A673 (cell line): ENCODE data around the gene RPTOR.

Source experiments
- EZH2 ChIP-seq: fragments of 200-600 bp; sonication (generic); IDR thresholded peaks from 2 replicates; pipeline ENCODE4 v1.6.1; 2017; ENCODE audit warnings: borderline replicate concordance, low read depth, mild to moderate bottlenecking, mixed read lengths, antibody characterized with exemption, low read length; ENCODE audit not compliant: poor library complexity, severe bottlenecking
- TF ChIP-seq, protein P1 (sequence below): fragments of 300-800, 200-600 bp; sonication (generic); conservative IDR thresholded peaks from 2 replicates; pipeline ENCODE4 v1.5.1; 2017; ENCODE audit warnings: low read depth, mild to moderate bottlenecking, antibody characterized with exemption, low read length, moderate library complexity, mixed read lengths

DNA sequence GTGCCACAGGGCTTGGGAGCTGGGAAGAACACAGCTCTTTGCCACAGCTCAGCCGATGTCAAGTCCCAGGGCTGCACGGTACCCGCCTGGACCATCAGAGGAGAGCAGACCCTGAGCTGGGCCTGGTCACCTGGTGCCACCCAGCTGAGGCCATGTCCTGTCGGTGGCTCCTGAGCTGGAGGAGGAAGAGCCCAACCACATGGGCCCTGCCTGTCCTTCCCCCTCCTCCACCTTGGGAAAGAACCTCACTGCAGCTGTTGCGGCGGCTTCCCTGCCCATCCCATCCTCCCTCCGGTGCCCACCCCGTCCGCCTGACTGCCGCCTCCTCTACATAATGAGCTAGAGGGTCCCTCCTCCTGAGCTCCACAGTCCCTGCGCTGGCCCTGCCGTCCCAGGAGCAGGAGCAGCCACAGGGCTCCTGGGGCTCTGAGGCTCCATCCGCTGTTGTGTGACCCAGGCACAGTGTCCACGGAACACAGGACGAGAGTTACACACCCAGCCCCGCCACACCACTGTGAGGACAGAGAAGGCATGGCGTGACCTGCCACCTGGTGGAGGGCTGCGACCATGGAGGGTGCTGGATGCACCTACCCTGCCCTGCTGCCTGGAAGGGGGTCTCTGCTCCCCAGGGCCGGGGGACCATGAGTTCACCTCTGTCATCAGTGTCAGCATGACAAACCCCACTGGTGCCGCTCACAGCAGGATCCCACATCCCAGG lies 425.6 kb downstream of the RPTOR start:
- TF ChIP-seq EZH2 = no peak
- TF ChIP-seq, protein P1, sequence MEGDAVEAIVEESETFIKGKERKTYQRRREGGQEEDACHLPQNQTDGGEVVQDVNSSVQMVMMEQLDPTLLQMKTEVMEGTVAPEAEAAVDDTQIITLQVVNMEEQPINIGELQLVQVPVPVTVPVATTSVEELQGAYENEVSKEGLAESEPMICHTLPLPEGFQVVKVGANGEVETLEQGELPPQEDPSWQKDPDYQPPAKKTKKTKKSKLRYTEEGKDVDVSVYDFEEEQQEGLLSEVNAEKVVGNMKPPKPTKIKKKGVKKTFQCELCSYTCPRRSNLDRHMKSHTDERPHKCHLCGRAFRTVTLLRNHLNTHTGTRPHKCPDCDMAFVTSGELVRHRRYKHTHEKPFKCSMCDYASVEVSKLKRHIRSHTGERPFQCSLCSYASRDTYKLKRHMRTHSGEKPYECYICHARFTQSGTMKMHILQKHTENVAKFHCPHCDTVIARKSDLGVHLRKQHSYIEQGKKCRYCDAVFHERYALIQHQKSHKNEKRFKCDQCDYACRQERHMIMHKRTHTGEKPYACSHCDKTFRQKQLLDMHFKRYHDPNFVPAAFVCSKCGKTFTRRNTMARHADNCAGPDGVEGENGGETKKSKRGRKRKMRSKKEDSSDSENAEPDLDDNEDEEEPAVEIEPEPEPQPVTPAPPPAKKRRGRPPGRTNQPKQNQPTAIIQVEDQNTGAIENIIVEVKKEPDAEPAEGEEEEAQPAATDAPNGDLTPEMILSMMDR = peak; percentile 56
